GM12878 (cell line): ENCODE data around the gene ROBO1. TPM values are rescaled to one million over a fixed set of nuclear protein-coding genes. Genes with fewer than 3 reads are reported as not detected.

Source experiments
- ATAC-seq: fragments of 200-7000 bp; cut with Tn5 transposase; 3 replicates; pipeline ENCODE4 v1.9.1; 2020; ENCODE audit warnings: mild to moderate bottlenecking, moderate library complexity
- BruUV-seq: library from RNA; stranded (reverse); fragments of 400-500 nt; replicated peaks from 2 replicates; lab custom pipeline; 2021; lab: Mats Ljungman, UMichigan
- CTCF ChIA-PET: fragments of 300-600 bp; sonication (Branson Sonifier 250); formaldehyde crosslinking; extraction: SDS; loops from one replicate; lab custom pipeline; 2021; ENCODE audit warnings: inconsistent platforms; lab: Yijun Ruan, JAX
- POLR2A ChIA-PET: fragments of 350-600 bp; formaldehyde crosslinking; extraction: SDS; loops from one replicate; lab custom pipeline; 2021; ENCODE audit warnings: inconsistent platforms; lab: Charles Lee
- RAD21 ChIA-PET: fragments of 300-600 bp; sonication (Branson Sonifier 250); formaldehyde crosslinking; loops from one replicate; lab custom pipeline; 2023; ENCODE audit warnings: antibody characterized with exemption; ENCODE audit not compliant: unreplicated experiment; lab: Charles Lee
- SMC1A ChIA-PET: fragments of 300-600 bp; sonication (Branson Sonifier 250); formaldehyde crosslinking; loops from one replicate; lab custom pipeline; 2023; ENCODE audit not compliant: unreplicated experiment, uncharacterized antibody; lab: Charles Lee
- DNase-seq: peaks from one replicate; pipeline ENCODE4 v3.0.0-alpha.2; 2011; ENCODE audit warnings: low read depth, low spot score
- FAIRE-seq: peaks from 3 replicates; lab custom pipeline; 2011; peaks lifted over from hg19 to GRCh38; lab: Jason Lieb, UNC
- H2AFZ ChIP-seq: 2 replicates; pipeline ENCODE4 v1.6.0; 2011; ENCODE audit warnings: low read depth, low read length, control low read depth; ENCODE audit not compliant: control insufficient read depth
- H3K27ac ChIP-seq: 2 replicates; pipeline ENCODE4 v1.5.1; 2011; ENCODE audit warnings: control low read depth; ENCODE audit not compliant: control insufficient read depth, insufficient read depth
- H3K27me3 ChIP-seq, 2 experiments: replicated peaks in 1 of 2; 2 replicates each; pipeline versions ENCODE4 v1.6.0 to v1.6.1; 2011; ENCODE audit warnings: low read length in 1 of 2; ENCODE audit not compliant: control insufficient read depth in 2 of 2, insufficient read depth in 2 of 2
- H3K36me3 ChIP-seq, 2 experiments: 2 replicates each; pipeline ENCODE4 v1.5.1; 2011; ENCODE audit warnings: low read length in 1 of 2; ENCODE audit not compliant: control insufficient read depth in 2 of 2, insufficient read depth in 2 of 2
- H3K4me1 ChIP-seq: 2 replicates; pipeline ENCODE4 v1.6.1; 2011; ENCODE audit warnings: mild to moderate bottlenecking, low read length, moderate library complexity, mixed read lengths; ENCODE audit not compliant: control insufficient read depth, insufficient read depth
- H3K4me2 ChIP-seq: 2 replicates; pipeline ENCODE4 v1.6.0; 2011; ENCODE audit warnings: control low read depth; ENCODE audit not compliant: control insufficient read depth, insufficient read depth
- H3K4me3 ChIP-seq: fragments of 200-600 bp; sonication (generic); 2 replicates; pipeline ENCODE4 v1.5.1; 2016
- H3K79me2 ChIP-seq: 2 replicates; pipeline ENCODE4 v1.6.0; 2011; ENCODE audit warnings: low read length; ENCODE audit not compliant: control insufficient read depth, insufficient read depth
- H3K9ac ChIP-seq: 2 replicates; pipeline ENCODE4 v1.8.0; 2011; ENCODE audit warnings: low read length, control low read depth, mixed read lengths; ENCODE audit not compliant: control insufficient read depth, insufficient read depth
- H3K9me3 ChIP-seq: replicated peaks from 3 replicates; pipeline ENCODE4 v1.5.1; 2011; ENCODE audit warnings: mild to moderate bottlenecking, low read length; ENCODE audit not compliant: control insufficient read depth, insufficient read depth
- H4K20me1 ChIP-seq: 2 replicates; pipeline ENCODE4 v1.6.0; 2011; ENCODE audit not compliant: control insufficient read depth, insufficient read depth
- HDAC6 ChIP-seq: fragments of 200-600 bp; sonication (generic); IDR thresholded peaks from one replicate; pipeline ENCODE4 v1.8.0; 2017; ENCODE audit warnings: antibody characterized with exemption; ENCODE audit not compliant: unreplicated experiment
- MAX ChIP-seq: IDR thresholded peaks from 2 replicates; pipeline ENCODE4 v1.6.1; 2012; ENCODE audit warnings: low read depth, low read length, improper control_type of control experiment
- POLR2A ChIP-seq: IDR thresholded peaks from 2 replicates; pipeline ENCODE4 v1.6.1; 2011; ENCODE audit warnings: low read depth, mild to moderate bottlenecking, low read length
- RBBP5 ChIP-seq: fragments of 200-600 bp; sonication (generic); conservative IDR thresholded peaks from 2 replicates; pipeline ENCODE4 v1.6.1; 2016
- RELA ChIP-seq: fragments of 450-650 bp; IDR thresholded peaks from 2 replicates; pipeline ENCODE4 v1.8.0; 2014; ENCODE audit warnings: borderline replicate concordance; ENCODE audit not compliant: partially characterized antibody
- WGBS: methylation state at CpG from one replicate; pipeline ENCODE4 v1.1.6; 2016; ENCODE audit warnings: low lambda C conversion rate; ENCODE audit not compliant: insufficient replicate concordance, insufficient coverage; ENCODE audit errors: missing lambda C conversion rate; 5-methylcytosine and 5-hydroxymethylcytosine counted together
- in situ Hi-C: fragments of 300-500 bp; cut with MboI; formaldehyde crosslinking; loops from 9 replicates; pipeline ENCODE4 v1.14.3; 2018; ENCODE audit warnings: mixed read lengths
- intact Hi-C: fragments of 100-400 bp; cut with micrococcal nuclease; formaldehyde crosslinking; loops from one replicate; pipeline ENCODE4 v1.14.2; 2022; ENCODE audit not compliant: unreplicated experiment
- polyA plus RNA-seq, 11 experiments: library from polyadenylated mRNA; depleted of rRNA in 4 of 11; unstranded in 6 of 11; stranded (reverse) in 5 of 11; fragments of >200 nt; fragmentation: Nextera tagmentation in 4 of 11; fragmentation: Illumina TruSeq in 1 of 11; extraction: Ambion mirVana in 4 of 11; extraction: Trizol in 1 of 11; gene quantifications; 1 replicate in 1 of 11; 2 replicates in 10 of 11; pipeline versions ENCODE4 v1.2.1 to v1.2.3, GENCODE V29; 2011 to 2016; ENCODE audit warnings: inconsistent platforms in 2 of 11, missing spikeins in 2 of 11, low read depth in 1 of 11
- total RNA-seq, 4 experiments: library from RNA; depleted of rRNA in 3 of 4; stranded (reverse); fragments of >200 nt in 3 of 4; fragmentation: Illumina TruSeq in 1 of 4; extraction: Trizol in 1 of 4; gene quantifications; 2 replicates each; pipeline versions ENCODE4 v1.2.1 to v1.2.3, GENCODE V29; 2013 to 2021
- TF ChIP-seq, protein P1 (sequence below): IDR thresholded peaks from 2 replicates; pipeline ENCODE4 v1.6.1; 2011; ENCODE audit warnings: mild to moderate bottlenecking, low read depth, low read length, moderate library complexity; ENCODE audit not compliant: insufficient replicate concordance

ROBO1 gene
- total and polyA plus RNA-seq, 10 of the 15 experiments (the other 5 are each of a cell fraction or from before 2014, with no cell fraction given): 0.29 to 46.5 (median 1.2) TPM

GRCh38 chr3:79160421-79160820, 607.4 kb downstream of the ROBO1 start (continued):
- TF ChIP-seq, protein P1, sequence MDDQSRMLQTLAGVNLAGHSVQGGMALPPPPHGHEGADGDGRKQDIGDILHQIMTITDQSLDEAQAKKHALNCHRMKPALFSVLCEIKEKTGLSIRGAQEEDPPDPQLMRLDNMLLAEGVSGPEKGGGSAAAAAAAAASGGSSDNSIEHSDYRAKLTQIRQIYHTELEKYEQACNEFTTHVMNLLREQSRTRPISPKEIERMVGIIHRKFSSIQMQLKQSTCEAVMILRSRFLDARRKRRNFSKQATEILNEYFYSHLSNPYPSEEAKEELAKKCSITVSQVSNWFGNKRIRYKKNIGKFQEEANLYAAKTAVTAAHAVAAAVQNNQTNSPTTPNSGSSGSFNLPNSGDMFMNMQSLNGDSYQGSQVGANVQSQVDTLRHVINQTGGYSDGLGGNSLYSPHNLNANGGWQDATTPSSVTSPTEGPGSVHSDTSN: no peak

DNA sequence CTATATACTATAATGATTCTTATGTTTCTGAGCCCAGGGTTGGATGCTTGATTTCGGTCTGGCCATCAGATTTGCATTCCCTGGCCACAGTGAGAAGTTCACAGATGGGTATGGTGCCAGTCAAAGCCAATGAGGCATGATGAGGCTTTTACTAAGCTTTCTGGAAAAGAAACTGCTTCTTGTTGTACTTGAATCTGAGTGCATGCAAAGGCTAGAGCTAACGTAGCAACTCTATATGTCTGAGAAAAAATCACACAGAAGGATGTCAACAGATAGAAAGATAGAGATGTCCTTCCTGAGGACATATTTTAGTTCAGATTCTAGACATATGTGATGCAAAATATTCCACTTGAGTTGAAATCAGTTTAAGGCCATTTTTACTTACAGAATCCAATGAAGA, 608.1 kb downstream of the ROBO1 start:
- H3K79me2 ChIP-seq: no peaks in the 10 kb centered on the region
- ChIA-PET CTCF (no interaction called here), RAD21 (interaction anchor here (0.6 kb wide), 1 partner anchor 15 kb away, joined by 3 read pairs; no protein-coding TSS in a partner anchor), SMC1A (no interaction called here), POLR2A (no interaction called here)
- TF ChIP-seq RELA (no peak), RBBP5 (no peak), POLR2A (no peak), MAX (no peak), HDAC6 (no peak)
- no peak for DNase-seq
- no TSS peak for BruUV-seq
- H4K20me1 ChIP-seq: no peaks in the 10 kb centered on the region
- H3K4me3 ChIP-seq: no peak overlapping the region
- no peak overlapping the region for H3K27ac ChIP-seq
- FAIRE-seq: no peak
- H3K36me3 ChIP-seq: no peaks in the 10 kb centered on the region
- H2AFZ ChIP-seq: no peak overlapping the region
- ATAC-seq: no peak
- no peaks in the 10 kb centered on the region for H3K4me1 ChIP-seq
- H3K9ac ChIP-seq: no peak overlapping the region
- H3K27me3 ChIP-seq: no peaks in the 10 kb centered on the region
- intact Hi-C loops (no loop called here), in situ Hi-C loops (no loop called here)
- H3K4me2 ChIP-seq: no peak overlapping the region
- no peaks in the 10 kb centered on the region for H3K9me3 ChIP-seq
- WGBS: 0% methylated on average over 2 of the region's 2 CpGs
